UCSD-AML1 (cell line): Measurements from ENCODE around the gene ALDH1A1.
"Not testable (repeated sequence)": the region's sequence is repeated elsewhere in the genome, so short reads cannot be mapped to it uniquely, and the experiment has no call there.

Source experiments
- DNase-seq: peaks from one replicate; lab custom pipeline; 2025; ENCODE audit not compliant: unreplicated experiment; lab: John Stamatoyannopoulos, UW

The ALDH1A1 gene

DNA sequence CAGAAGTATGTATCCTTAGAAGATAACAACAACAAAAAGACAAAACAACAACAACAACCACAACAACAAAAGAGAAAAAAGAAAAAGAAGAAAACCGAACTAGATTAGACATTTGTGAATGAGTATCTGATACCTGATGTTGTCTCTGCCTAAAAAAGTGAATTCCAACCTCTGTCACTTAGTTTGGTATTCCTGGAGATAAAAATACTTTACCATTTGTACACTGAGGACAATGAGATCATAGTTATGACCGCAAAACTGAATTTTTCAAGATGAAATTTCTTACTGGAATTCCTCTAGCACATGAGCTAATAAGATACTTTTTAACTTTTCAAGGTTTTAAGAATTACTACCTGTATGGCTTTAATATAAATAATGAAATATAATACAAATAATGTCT, 54.5 kb downstream of the ALDH1A1 start:
- no peak for DNase-seq

DNA sequence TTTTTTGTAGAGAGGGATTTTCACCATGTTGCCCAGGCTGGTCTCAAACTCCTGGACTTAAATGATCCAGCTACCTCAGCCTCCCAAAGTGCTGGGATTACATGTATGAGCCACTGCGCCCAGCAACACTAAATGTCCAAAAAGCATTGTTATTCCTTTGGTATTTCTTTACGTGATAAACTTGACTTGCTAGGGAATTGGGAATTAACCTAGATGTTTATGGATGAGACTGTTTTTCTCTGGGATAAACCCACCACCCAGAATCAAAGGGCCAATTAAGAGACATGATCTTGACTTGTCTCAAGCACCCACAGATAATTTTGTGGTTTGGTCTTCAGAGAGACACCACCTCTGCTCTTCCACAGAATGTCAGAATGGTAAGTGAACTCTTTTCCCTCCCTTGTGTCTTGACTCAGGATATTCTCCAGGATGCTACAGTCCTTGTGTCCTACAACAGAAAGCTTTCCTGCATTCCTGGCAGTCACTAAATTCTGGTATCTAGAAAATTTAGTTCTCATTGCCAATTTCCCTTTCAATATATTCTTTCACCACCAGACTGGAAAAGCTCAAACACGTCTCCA, 55.7 kb downstream of the ALDH1A1 start:
- DNase-seq, result no peak

DNA sequence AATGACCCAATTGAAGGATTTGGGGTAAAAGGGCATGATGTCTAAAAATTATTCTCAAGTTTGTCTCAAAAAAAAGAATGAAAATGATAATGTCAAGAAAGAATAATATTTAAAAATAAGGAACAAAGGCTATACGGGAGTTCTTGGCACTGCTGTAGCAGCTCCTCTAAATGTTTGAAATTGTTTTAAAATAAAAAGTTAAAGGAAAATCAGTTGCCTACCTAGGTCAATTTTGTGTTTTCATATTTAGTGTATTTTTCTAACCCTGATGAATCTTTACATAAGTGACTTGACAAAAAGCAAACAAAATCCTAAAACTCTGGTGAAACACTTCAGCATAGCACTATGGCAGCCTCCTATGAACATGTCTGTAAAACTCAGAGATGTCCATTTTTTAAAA, 56.4 kb downstream of the ALDH1A1 start:
- DNase-seq, result no peak

DNA sequence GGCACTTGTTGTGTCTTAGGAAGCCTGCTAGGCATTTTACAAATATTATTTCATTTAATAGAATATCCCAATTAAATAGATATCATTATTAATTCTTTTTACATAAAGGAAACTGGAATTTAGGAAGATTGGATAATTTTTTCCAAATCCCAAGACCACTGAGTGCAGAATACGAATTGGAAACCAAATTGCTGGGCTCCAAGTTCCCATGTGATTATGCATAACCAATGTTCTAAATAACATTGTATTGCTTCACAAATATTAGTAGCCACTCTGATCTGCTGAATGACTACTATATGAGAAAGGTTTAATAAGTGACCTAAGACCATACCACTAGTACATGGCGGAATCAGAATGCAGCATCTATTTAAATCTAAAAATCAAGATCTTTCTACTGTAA, 57.7 kb downstream of the ALDH1A1 start:
- no peak for DNase-seq

DNA sequence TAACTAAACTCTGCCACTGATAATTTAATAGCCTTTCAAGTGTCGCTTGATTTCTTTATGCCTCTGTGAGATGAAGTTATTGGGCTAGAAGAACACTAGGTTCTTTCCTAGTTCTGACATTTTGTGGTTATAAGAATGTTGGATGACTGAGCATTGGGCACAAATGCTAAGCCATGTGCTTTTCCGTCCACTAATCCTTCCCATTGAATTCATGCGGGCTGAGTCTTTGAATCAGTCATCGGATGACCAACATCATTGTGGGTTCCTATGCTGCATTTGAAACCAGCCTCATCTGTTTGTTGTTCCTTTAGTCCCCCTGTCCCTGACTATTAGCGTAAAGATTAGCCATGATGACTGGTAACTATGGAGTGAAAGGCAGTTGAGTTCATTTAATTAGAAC, 58.5 kb downstream of the ALDH1A1 start:
- no peak for DNase-seq

DNA sequence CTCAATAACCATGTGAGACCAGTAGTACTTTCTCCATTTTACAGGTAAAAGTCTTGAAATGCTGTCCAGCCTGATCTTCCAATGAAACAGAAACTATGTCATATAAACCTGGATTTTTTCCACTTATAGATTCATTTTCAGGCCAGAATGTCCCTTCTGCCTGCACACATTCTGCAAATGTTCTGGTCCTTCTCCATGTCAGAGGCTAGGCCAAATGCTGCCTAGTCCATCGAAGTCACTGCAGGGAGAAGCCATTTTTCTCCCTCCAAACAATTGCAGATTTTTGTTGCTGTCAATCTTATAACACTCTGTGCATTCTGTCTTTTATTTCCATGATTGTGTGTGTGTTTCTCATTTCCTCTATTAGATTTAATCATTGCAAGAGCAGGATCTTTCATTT, 59.4 kb downstream of the ALDH1A1 start:
- DNase-seq, result no peak

DNA sequence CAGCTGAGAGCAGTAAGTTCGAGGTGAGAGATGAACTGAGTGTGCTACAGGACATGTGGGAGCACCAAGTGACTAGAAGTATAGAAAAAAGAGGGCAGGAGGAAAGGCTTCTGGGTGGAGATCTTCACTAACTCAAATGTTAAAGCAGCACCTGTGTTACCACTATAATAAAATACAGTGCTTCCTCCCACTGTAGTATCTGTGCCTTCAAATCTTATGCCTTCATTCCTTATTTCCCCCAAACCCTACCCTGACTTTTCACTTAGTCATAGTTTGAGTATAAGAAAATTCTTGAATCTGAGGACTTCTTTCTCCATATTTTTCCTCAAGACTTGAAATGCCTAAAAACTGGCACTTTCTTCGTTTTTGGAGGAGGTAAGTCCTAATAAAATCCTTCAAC, 61.8 kb downstream of the ALDH1A1 start:
- no peak for DNase-seq

DNA sequence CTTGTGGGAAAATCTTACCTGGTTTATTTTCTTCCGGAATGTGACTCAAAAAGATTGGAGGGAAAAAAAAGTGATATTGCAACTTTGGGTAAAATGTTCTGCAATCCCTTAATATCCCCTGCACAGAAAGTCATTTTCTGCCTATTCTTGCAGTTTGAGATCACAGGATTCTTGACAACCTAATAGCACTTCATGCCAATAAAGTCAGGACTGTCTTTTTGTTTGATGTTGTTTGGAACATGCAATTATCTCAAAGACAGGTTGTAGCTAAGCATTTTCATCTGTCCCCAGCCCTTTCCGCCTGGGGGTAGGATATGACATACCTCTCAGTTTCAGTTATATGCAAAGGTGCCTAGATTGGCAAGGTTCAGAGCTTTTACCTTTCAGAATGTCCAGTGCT, 63.9 kb downstream of the ALDH1A1 start:
- no peak for DNase-seq

DNA sequence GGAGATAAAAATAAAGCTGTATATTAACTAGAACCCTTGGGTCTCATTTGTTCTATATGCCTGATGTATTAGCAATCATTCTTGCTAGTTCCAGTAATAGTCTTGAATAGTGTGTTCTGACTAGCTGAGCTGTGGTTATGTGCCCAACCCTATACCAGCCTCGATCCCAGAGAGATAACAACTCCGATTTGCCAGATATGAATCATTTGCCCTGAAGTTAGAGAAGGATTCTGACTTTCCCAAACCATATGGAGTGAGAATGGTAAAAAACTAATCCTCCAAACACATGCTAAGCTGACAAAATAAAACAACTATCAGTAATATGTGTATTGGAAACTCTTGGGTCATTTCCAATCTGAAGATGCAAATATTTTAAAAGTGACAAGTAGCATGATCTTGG, 64.8 kb downstream of the ALDH1A1 start:
- DNase-seq, result no peak

DNA sequence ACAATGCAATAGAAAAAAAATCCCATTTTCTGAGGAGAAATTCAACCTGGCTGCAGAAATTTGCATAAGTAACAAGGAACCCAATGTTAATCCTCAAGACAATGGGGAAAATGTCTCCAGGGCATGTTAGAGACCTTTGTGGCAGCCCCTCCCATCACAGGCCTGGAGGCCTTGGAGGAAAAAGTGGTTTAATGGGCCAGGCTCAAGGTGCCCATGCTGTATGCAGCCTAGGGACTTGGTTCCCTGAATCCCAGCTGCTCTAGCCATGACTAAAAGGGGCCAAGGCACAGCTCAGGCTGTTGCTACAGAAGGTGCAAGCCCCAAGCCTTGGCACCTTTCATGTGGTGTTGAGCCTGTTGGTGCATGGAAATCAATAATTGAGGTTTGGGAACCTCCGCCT, 66.5 kb downstream of the ALDH1A1 start:
- DNase-seq, result no peak

DNA sequence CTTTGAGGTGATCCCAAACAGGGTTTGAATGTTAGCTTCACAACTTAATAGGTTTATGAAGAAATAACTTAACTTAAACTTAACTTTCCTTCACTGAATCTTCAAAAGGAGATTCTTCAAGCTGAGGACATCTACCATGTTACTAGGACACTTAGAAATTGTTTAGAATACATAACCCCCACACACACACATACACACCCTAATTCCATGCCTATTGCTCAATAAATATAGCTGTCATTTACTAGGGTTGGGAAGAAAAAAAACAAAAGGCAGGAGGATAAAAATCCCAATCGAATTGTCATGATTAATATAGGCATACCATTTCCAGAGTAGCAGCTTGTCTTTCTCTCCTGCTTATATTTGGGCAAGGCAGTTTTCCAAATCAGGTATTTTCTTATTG, 68.3 kb downstream of the ALDH1A1 start:
- no peak for DNase-seq

DNA sequence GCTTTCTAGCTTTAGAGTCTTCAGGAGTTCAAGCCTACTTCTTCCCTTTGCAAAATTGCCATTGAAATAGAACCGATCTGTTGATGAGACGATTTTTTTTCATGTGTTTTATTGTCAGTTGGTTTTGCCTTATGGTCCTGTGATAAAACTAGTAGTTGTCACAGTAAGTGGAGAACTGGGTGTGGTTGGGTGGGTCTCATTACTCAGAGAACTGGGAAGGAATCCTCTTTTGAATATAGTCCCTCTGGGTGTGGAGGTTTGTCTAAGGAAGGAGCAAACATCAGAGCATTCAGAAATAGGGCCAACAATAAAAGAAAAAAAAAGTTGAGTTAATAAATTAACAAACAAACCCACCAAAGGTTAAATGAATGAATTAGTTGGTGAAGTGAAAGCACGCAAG, 69.0 kb downstream of the ALDH1A1 start:
- no peak for DNase-seq

DNA sequence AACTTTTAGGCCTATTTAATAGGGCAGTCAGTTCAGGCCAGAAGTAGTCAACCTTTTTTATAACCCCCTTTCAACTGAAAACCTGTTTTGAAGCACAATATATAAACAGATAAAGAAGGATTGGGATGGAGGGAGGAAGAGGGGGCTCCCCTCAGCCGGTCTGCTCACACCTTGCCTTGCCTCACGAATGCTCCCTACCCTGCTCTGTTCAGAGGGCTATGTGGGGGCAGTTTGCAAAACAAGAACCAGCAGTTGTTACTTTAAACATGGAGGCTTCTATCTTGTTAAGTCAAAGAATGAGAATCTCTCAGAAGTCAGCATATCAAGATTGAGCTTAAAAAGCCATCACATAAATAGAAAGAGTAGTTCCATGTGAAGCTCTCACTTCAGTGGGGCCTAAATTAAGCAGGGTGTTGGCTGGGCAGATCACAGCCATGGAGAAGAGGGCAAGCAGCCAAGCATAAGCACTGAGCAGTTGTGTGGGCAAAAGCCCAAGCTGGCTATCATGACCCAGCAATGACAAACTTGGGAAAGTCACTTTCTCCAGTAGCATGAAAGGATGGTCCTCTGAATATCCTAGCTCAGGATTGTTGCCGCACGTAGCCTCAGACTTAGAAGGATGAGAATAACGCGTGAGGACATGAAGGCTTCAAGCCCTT, 70.6 kb downstream of the ALDH1A1 start:
- DNase-seq, result no peak

DNA sequence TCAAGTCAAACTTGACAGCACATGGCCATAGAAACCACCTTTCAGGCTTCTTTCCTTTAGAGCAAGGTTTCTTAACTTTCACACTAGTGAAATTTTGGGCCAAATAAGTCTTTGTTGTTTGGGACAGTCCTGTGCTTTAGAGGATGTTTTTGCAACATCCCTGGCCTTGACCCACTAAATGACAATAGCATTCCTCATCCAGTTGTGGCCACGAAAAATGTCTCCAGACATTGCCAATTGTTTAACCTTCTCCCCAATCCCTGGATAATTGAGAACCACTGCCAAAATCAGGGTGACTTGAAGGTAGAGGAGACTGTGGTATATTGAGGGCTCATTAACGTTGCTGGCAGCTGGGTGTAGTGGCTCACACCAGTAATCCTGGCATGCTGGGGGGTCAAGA, 72.0 kb downstream of the ALDH1A1 start:
- no peak for DNase-seq

DNA sequence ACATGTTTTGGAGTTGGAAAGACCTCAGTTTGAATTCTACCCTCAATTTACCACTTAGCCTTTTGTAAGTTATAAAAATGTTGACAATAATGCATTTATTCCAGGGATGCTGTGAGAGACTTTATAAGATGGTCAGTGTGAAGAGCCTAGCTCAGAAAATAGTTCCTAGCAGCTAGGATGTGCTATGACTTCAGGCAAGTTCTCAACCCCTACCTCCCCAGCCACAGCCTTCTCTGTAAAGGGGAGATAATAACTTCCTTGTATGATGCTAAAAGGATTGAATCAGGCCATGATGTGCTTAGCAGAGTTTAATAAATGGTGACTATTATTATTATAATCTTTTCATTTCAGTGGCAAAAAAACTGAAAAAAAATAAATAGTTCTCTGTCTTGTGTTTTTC, 77.6 kb downstream of the ALDH1A1 start:
- no peak for DNase-seq

DNA sequence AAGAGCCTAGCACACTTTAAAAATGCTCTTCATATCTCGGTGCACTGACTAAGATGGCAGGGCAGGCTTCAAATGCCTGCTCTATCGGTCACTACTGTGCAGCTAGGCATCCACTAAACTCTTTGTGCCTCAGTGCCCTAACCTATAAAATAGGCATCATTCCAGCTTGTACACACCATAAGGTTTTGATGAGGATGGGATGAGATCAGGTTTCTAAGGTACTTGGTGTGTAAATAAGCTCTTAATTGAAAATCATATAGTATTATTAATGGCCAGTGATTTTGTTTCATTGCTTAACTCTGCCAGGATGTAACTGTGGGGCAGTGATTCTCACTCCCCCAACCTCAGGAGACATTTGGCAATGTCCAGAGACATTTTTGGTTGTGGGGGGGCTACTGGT, 78.5 kb downstream of the ALDH1A1 start:
- no peak for DNase-seq

DNA sequence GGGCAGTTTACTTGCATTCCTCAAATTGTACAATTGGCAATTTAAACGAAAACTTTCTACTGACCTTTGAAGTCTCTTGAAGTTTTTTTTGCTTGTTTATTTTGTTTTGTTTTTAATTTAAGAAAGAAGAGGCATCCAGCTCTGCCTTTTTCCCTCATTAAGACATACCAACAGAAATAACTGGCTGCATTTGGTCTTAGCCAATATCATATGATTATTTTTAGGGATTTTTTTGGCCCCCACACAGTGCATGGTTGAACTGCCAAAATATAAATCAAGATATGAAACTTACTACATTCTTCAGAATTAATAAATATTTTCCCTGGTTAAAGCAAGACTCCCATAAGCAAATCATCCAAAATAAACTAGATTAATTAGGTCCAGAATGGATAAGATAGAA, 79.4 kb downstream of the ALDH1A1 start:
- no peak for DNase-seq

DNA sequence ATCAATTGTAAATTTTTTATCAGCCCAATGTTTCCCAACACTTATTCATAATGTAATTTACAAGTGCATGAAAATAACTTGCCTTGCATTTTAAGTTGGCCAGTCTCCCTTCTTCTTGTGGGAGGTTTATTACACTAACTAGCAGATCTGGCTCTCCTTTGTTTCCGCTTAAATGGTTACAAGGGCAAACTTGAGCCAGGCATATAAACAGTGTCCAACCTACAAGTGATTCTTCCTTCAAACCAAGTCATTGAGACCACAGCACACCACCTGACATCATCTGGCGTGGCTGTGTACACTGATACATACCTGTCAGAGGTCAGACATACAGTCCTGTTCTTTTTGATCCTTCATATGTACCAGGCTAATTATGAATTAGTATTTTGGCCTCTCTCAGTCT, 80.1 kb downstream of the ALDH1A1 start:
- DNase-seq, result no peak

DNA sequence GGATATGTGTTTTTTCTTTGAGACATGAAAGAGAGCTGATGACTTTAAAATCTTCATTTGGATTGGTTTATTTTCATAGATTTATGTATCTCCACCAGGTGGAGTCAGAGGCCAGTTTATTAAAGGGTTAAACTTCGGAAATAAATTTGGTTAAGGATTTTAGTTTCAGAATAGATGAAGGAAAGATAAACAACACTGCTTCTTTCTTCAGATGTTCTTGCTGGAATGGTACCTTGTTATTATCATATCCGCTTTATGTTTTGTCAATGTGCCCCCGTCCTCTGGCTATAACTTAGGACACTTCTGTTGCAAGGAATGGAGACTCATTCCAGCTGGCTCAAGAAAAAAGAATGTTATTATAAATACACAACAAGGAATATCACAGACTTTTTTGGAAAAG, 81.2 kb downstream of the ALDH1A1 start:
- DNase-seq, result no peak

DNA sequence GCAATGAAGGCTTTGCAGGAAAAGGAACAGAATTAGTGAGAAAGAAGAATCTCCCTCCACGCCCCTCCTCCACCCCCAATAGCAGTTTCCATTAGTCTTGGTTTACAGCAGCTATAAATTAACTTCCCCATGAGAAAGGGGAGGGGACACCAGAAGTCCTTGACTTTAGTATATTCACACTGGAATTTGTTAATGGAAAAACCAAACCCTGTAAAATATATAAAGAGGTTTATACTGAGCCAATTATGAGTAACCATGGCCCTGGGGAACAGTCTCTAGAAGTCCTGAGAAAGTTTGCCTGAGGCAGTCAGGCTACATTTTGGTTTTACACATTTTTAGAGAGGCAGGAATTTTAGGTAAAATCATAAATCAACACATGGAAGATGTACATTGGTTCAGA, 88.5 kb downstream of the ALDH1A1 start:
- DNase-seq, result no peak

DNA sequence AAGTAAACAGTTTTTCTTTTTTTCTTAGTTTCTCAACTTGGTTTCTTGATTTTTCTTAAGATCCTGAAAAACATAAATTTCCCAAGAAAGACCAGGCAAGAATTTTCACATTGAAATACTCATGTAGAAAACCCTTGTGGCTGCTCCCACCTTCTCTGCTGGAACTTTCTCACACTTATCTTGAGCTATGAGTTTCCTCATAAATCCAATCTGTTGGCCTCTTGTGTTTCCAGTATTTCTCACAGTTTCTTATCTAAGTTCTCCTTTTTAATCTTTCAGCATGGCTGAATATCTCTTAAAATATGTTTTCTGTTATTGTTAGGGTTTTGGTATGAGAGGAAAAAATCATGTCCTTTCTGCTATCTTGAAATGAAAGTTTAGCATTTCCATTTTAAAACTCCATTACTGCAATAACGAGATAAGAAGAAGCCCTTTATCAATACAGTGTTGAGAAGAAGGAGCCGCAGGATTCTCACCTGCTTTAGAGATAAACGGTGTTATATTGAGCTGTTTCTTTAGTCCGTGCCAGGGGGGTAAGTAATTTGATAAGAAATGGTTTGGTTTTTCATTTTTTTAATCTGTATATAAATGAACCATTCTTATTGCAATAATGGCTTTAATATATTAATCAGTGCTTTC, 89.3 kb downstream of the ALDH1A1 start:
- no peak for DNase-seq

DNA sequence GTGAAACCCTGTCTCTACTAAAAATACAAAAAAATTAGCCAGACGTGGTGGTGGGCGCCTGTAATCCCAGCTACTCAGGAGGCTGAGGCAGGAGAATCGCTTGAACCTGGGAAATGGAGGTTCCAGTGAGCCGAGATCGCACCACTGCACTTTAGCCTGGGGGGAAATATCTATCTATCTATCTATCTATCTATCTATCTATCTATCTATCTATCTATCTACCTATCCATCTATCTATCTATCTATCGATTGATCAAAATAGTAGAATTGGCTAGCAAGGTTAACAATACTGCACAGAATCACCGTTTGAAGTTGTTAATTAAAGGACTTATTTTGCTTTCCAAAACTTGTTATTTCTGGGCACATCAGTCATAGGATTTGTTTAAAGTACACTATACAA, 90.1 kb downstream of the ALDH1A1 start:
- not testable (repeated sequence) for DNase-seq
